Endothelial cell of umbilical vein (primary cell): ENCODE data around the gene GLI3. TPM values are rescaled to one million over a fixed set of nuclear protein-coding genes. Genes with fewer than 3 reads are reported as not detected.

Experiments
- BruUV-seq: library from RNA; stranded (reverse); fragments of 400-500 nt; replicated peaks from 2 replicates; lab custom pipeline; 2021; lab: Mats Ljungman, UMichigan
- CTCF ChIA-PET: fragments of 300-600, 350-600 bp; sonication (Branson Sonifier 250); formaldehyde crosslinking; loops from one replicate; lab custom pipeline; 2021; ENCODE audit warnings: antibody characterized with exemption, inconsistent platforms; lab: Charles Lee
- POLR2A ChIA-PET: fragments of 300-600, 350-600 bp; sonication (Branson Sonifier 250); formaldehyde crosslinking; loops from one replicate; lab custom pipeline; 2021; ENCODE audit warnings: antibody characterized with exemption, inconsistent platforms; lab: Charles Lee
- DNase-seq: peaks from one replicate; pipeline ENCODE4 v3.0.0-alpha.2; 2011; ENCODE audit warnings: low read depth, low spot score
- FAIRE-seq: peaks from 2 replicates; lab custom pipeline; 2011; peaks lifted over from hg19 to GRCh38; lab: Jason Lieb, UNC
- H2AFZ ChIP-seq: 2 replicates; pipeline ENCODE4 v1.6.0; 2012; ENCODE audit warnings: low read depth, low read length, control low read depth, inconsistent platforms
- H3K27ac ChIP-seq: 2 replicates; pipeline ENCODE4 v1.5.1; 2011; ENCODE audit warnings: low read depth, mild to moderate bottlenecking, control low read depth, low read length, moderate library complexity; ENCODE audit not compliant: insufficient read depth
- H3K27me3 ChIP-seq, 2 experiments: 2 replicates each; pipeline versions ENCODE4 v1.6.0 to v1.6.1; 2011; ENCODE audit warnings: low read length in 2 of 2, mixed read lengths in 1 of 2; ENCODE audit not compliant: control insufficient read depth in 2 of 2, insufficient read depth in 2 of 2
- H3K36me3 ChIP-seq, 2 experiments: 2 replicates in 1 of 2; 3 replicates in 1 of 2; pipeline ENCODE4 v1.5.1; 2011; ENCODE audit warnings: low read length in 2 of 2, mild to moderate bottlenecking in 1 of 2, moderate library complexity in 1 of 2; ENCODE audit not compliant: control insufficient read depth in 2 of 2, insufficient read depth in 2 of 2; ENCODE audit errors: extremely low read depth in 1 of 2
- H3K4me1 ChIP-seq: 3 replicates; pipeline ENCODE4 v1.5.1; 2011; ENCODE audit warnings: mild to moderate bottlenecking, low read length; ENCODE audit not compliant: control insufficient read depth, insufficient read depth; ENCODE audit errors: extremely low read depth
- H3K4me2 ChIP-seq: 2 replicates; pipeline ENCODE4 v1.6.1; 2011; ENCODE audit warnings: low read length, control low read depth, mixed read lengths; ENCODE audit not compliant: insufficient read depth
- H3K4me3 ChIP-seq, 3 experiments: fragments of 200-600 bp in 1 of 3; sonication (generic), shearing (Covaris generic) in 1 of 3; replicated peaks in 1 of 3; 2 replicates each; pipeline ENCODE4 v1.5.1; 2011 to 2016; ENCODE audit warnings: control low read depth in 3 of 3, low read length in 3 of 3, mild to moderate bottlenecking in 2 of 3, inconsistent platforms in 1 of 3, low read depth in 1 of 3, moderate library complexity in 1 of 3; ENCODE audit not compliant: insufficient read depth in 1 of 3
- H3K79me2 ChIP-seq: 2 replicates; pipeline ENCODE4 v1.6.0; 2012; ENCODE audit warnings: low read length, inconsistent platforms; ENCODE audit not compliant: control insufficient read depth, insufficient read depth
- H3K9ac ChIP-seq: replicated peaks from 2 replicates; pipeline ENCODE3; 2011; ENCODE audit warnings: low read length, control low read depth; ENCODE audit not compliant: insufficient read depth; ENCODE audit errors: extremely low read depth
- H3K9me1 ChIP-seq: replicated peaks from 3 replicates; pipeline ENCODE4 v1.6.0; 2011; ENCODE audit warnings: mild to moderate bottlenecking, low read length; ENCODE audit not compliant: control insufficient read depth, insufficient read depth; ENCODE audit errors: extremely low read depth
- H3K9me3 ChIP-seq: replicated peaks from 2 replicates; pipeline ENCODE4 v1.5.1; 2012; ENCODE audit warnings: low read length, inconsistent platforms; ENCODE audit not compliant: control insufficient read depth, insufficient read depth
- H4K20me1 ChIP-seq: replicated peaks from 2 replicates; pipeline ENCODE3; 2011; ENCODE audit warnings: mild to moderate bottlenecking, low read length; ENCODE audit not compliant: control insufficient read depth, insufficient read depth; ENCODE audit errors: extremely low read depth
- EZH2 ChIP-seq: IDR thresholded peaks from 2 replicates; pipeline ENCODE4 v1.6.1; 2012; ENCODE audit warnings: borderline replicate concordance, low read depth, mild to moderate bottlenecking, moderate library complexity, low read length, inconsistent platforms; ENCODE audit not compliant: severe bottlenecking
- FOS ChIP-seq: IDR thresholded peaks from 2 replicates; pipeline ENCODE4 v1.6.1; 2011; ENCODE audit warnings: mild to moderate bottlenecking, low read length, moderate library complexity, borderline replicate concordance; ENCODE audit not compliant: insufficient read depth
- GATA2 ChIP-seq: IDR thresholded peaks from 2 replicates; pipeline ENCODE4 v1.7.0; 2011; ENCODE audit warnings: low read depth, mild to moderate bottlenecking, moderate library complexity, mixed read lengths, low read length; ENCODE audit not compliant: insufficient read length, insufficient read depth
- JUN ChIP-seq: IDR thresholded peaks from 2 replicates; pipeline ENCODE4 v1.6.1; 2011; ENCODE audit warnings: borderline replicate concordance, low read depth; ENCODE audit not compliant: insufficient read length, insufficient read depth
- MYC ChIP-seq: IDR thresholded peaks from one replicate; pipeline ENCODE4 v1.6.1; 2011; ENCODE audit warnings: mild to moderate bottlenecking, low read depth, low read length
- POLR2A ChIP-seq: IDR thresholded peaks from 2 replicates; pipeline ENCODE4 v1.6.1; 2012; ENCODE audit warnings: low read depth, mild to moderate bottlenecking, control low read depth, low read length
- POLR2AphosphoS5 ChIP-seq: IDR thresholded peaks from 2 replicates; pipeline ENCODE4 v1.6.1; 2012; ENCODE audit warnings: low read depth, mild to moderate bottlenecking, control low read depth, low read length, moderate library complexity; ENCODE audit not compliant: insufficient read depth
- dilution Hi-C: fragments of 300-500 bp; cut with MboI; formaldehyde crosslinking; loops from one replicate; pipeline ENCODE4 v1.15.0; 2019; ENCODE audit warnings: low sequenced_read_pairs; ENCODE audit not compliant: extremely low pct_ligation_motif_present
- intact Hi-C: fragments of 100-400 bp; cut with micrococcal nuclease; formaldehyde crosslinking; loops from one replicate; pipeline ENCODE4 v1.10.0; 2022
- polyA plus RNA-seq, 4 experiments: library from polyadenylated mRNA; depleted of rRNA in 3 of 4; stranded (reverse) in 3 of 4; unstranded in 1 of 4; fragments of >200 nt; gene quantifications; 2 replicates each; pipeline versions ENCODE4 v1.2.1 to v1.2.3, GENCODE V29; 2011 to 2012; ENCODE audit warnings: missing spikeins in 1 of 4
- total RNA-seq: library from RNA; stranded (reverse); gene quantifications from 2 replicates; pipeline ENCODE4 v1.2.3, GENCODE V29; 2021
- TF ChIP-seq, protein P1 (sequence below), 2 donors: IDR thresholded peaks; 1 replicate in 1 of 2; 2 replicates in 1 of 2; pipeline ENCODE4 v1.5.1; 2011; ENCODE audit warnings: low read length in 2 of 2, mild to moderate bottlenecking in 2 of 2, moderate library complexity in 2 of 2, control low read depth in 1 of 2, inconsistent platforms in 1 of 2, low read depth in 1 of 2; ENCODE audit not compliant: insufficient read depth in 1 of 2; ENCODE audit errors: extremely low read depth in 1 of 2
- TF ChIP-seq, protein P2 (sequence below): IDR thresholded peaks from 2 replicates; pipeline ENCODE4 v1.6.1; 2011; ENCODE audit not compliant: insufficient read depth, insufficient read length

Gene GLI3
- total and polyA plus RNA-seq, 2 donors (not counting 3 experiments of a cell fraction or from before 2014, with no cell fraction given) = 6.0 to 24.9 TPM

DNA sequence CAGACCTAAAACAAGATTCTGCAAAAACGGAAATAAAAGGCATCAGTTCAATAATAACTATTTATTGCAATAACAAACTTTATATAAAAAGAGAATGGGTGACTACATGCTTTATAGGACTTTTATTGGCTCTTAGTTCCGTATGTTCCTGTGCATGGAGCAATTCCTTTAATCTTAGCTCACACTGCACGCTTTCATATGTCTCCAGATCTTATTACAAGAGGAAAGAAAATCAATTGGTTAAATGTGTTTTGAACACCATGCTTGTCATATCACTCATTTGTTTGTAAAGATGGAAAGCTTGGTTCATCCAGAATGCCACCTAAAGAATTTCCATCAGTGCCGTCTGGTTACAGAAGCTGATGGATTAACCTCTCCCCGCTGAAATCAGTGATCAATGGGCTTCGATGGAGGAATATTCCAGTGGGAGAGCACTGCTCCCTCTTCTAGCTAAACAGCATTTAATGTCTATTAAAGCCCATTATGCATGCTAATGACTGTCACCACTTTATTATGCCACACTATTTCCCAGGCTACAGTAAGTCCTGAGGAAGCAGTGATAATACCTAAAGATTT, 210.3 kb downstream of the GLI3 start:
- CTCF ChIA-PET = interaction anchor here (1.0 to 1.2 kb wide), 2 partner anchors 43 to 49 kb away, joined by 3 to 5 read pairs; no protein-coding TSS in a partner anchor
- intact Hi-C loops = no loop called here
- no peak for FAIRE-seq

More for the DNA sequence above, 210.3 kb downstream of the GLI3 start:
- Histone ChIP-seq H3K4me3 (no peak overlapping the region), H3K9ac (no peak overlapping the region), H3K27ac (no peak overlapping the region), H3K79me2 (no peaks in the 10 kb centered on the region), H4K20me1 (no peaks in the 10 kb centered on the region), H3K9me1 (no peaks in the 10 kb centered on the region), H3K4me2 (no peak overlapping the region), H3K36me3 (peaks cover 0 to 5% of the 10 kb centered on the region in 2 experiments), H2AFZ (no peak overlapping the region), H3K9me3 (no peaks in the 10 kb centered on the region), H3K27me3 (no peaks in the 10 kb centered on the region), H3K4me1 (no peaks in the 10 kb centered on the region)
- BruUV-seq = no TSS peak
- POLR2A ChIA-PET = no interaction called here
- DNase-seq = no peak
- TF ChIP-seq EZH2 (no peak), POLR2AphosphoS5 (no peak), JUN (no peak), FOS (no peak), MYC (no peak), POLR2A (no peak), GATA2 (no peak)
- TF ChIP-seq, protein P1, sequence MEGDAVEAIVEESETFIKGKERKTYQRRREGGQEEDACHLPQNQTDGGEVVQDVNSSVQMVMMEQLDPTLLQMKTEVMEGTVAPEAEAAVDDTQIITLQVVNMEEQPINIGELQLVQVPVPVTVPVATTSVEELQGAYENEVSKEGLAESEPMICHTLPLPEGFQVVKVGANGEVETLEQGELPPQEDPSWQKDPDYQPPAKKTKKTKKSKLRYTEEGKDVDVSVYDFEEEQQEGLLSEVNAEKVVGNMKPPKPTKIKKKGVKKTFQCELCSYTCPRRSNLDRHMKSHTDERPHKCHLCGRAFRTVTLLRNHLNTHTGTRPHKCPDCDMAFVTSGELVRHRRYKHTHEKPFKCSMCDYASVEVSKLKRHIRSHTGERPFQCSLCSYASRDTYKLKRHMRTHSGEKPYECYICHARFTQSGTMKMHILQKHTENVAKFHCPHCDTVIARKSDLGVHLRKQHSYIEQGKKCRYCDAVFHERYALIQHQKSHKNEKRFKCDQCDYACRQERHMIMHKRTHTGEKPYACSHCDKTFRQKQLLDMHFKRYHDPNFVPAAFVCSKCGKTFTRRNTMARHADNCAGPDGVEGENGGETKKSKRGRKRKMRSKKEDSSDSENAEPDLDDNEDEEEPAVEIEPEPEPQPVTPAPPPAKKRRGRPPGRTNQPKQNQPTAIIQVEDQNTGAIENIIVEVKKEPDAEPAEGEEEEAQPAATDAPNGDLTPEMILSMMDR (IDR thresholded peaks at IDR 0.05; ENCODE audit: extremely low read depth in 1 of 2, insufficient read depth in 1 of 2, low read depth in 1 of 2, low read length in 2 of 2) = no peak
- TF ChIP-seq, protein P2, sequence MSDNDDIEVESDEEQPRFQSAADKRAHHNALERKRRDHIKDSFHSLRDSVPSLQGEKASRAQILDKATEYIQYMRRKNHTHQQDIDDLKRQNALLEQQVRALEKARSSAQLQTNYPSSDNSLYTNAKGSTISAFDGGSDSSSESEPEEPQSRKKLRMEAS = no peak
- dilution Hi-C loops = no loop called here
